H1 (cell line): ENCODE data around the gene SULT6B1. TPM values are rescaled to one million over a fixed set of nuclear protein-coding genes. Genes with fewer than 3 reads are reported as not detected.

ENCODE experiments used
- CTCF ChIA-PET: fragments of 300-600 bp; sonication (Branson Sonifier 250); formaldehyde crosslinking; loops from one replicate; lab custom pipeline; 2021; ENCODE audit not compliant: partially characterized antibody; lab: Charles Lee
- POLR2A ChIA-PET: fragments of 300-600 bp; sonication (Branson Sonifier 250); formaldehyde crosslinking; loops from one replicate; lab custom pipeline; 2021; ENCODE audit warnings: inconsistent platforms; ENCODE audit not compliant: partially characterized antibody; lab: Charles Lee
- DNase-seq, 2 experiments: peaks; one replicate each; pipeline versions ENCODE4 v3.0.0 to v3.0.0-alpha.2; 2010 to 2022; ENCODE audit warnings: low spot score in 2 of 2, low read depth in 1 of 2, mixed read lengths in 1 of 2
- FAIRE-seq: peaks from 2 replicates; lab custom pipeline; 2011; peaks lifted over from hg19 to GRCh38; lab: Jason Lieb, UNC
- H2AFZ ChIP-seq: 2 replicates; pipeline ENCODE4 v1.8.1; 2012; ENCODE audit warnings: low read length, inconsistent platforms
- H2AK5ac ChIP-seq: 2 replicates; pipeline ENCODE4 v1.6.1; 2013; ENCODE audit warnings: low read depth, low read length
- H2BK120ac ChIP-seq: replicated peaks from 2 replicates; pipeline ENCODE3; 2013; ENCODE audit warnings: low read depth, low read length, inconsistent platforms
- H2BK12ac ChIP-seq: 2 replicates; pipeline ENCODE4 v1.6.1; 2013; ENCODE audit warnings: low read depth, low read length
- H2BK15ac ChIP-seq: 2 replicates; pipeline ENCODE4 v1.6.1; 2013; ENCODE audit warnings: low read length
- H2BK20ac ChIP-seq: 2 replicates; pipeline ENCODE4 v1.6.1; 2013; ENCODE audit warnings: low read length
- H2BK5ac ChIP-seq: 2 replicates; pipeline ENCODE4 v1.6.1; 2013; ENCODE audit warnings: low read depth, low read length
- H3K14ac ChIP-seq: 2 replicates; pipeline ENCODE4 v1.6.1; 2013; ENCODE audit warnings: inconsistent platforms; ENCODE audit not compliant: insufficient read length
- H3K18ac ChIP-seq: 2 replicates; pipeline ENCODE4 v1.6.1; 2013; ENCODE audit warnings: low read length; ENCODE audit errors: extremely low read depth
- H3K23ac ChIP-seq: 2 replicates; pipeline ENCODE4 v1.6.1; 2013; ENCODE audit warnings: inconsistent platforms; ENCODE audit not compliant: insufficient read length
- H3K23me2 ChIP-seq: 2 replicates; pipeline ENCODE4 v1.6.1; 2013; ENCODE audit warnings: low read depth, low read length
- H3K27ac ChIP-seq: 2 replicates; pipeline ENCODE4 v1.6.1; 2011; ENCODE audit warnings: low read depth, low read length, inconsistent platforms
- H3K27me3 ChIP-seq, 4 experiments: replicated peaks in 1 of 4; 1 replicate in 1 of 4; 2 replicates in 3 of 4; pipeline versions ENCODE4 v1.6.1 to v1.8.1; 2011 to 2013; ENCODE audit warnings: low read length in 3 of 4, mild to moderate bottlenecking in 3 of 4, inconsistent platforms in 2 of 4, mixed read lengths in 2 of 4, moderate library complexity in 1 of 4; ENCODE audit not compliant: control insufficient read depth in 3 of 4, insufficient read depth in 3 of 4; ENCODE audit errors: extremely low read depth in 1 of 4
- H3K36me3 ChIP-seq, 4 experiments: 2 replicates each; pipeline versions ENCODE4 v1.6.1 to v1.8.1; 2011 to 2013; ENCODE audit warnings: mild to moderate bottlenecking in 4 of 4, low read length in 3 of 4, moderate library complexity in 2 of 4, control low read depth in 1 of 4, inconsistent platforms in 1 of 4; ENCODE audit not compliant: insufficient read depth in 4 of 4, control insufficient read depth in 2 of 4
- H3K4ac ChIP-seq: replicated peaks from 2 replicates; pipeline ENCODE3; 2013; ENCODE audit warnings: low read length, low read depth, mixed read lengths, inconsistent platforms; ENCODE audit not compliant: insufficient read length
- H3K4me1 ChIP-seq, 4 experiments: replicated peaks in 1 of 4; 1 replicate in 1 of 4; 2 replicates in 3 of 4; pipeline versions ENCODE4 v1.6.1 to v1.8.1; 2011 to 2013; ENCODE audit warnings: low read length in 3 of 4, inconsistent platforms in 2 of 4, mixed read lengths in 1 of 4; ENCODE audit not compliant: insufficient read depth in 4 of 4, control insufficient read depth in 3 of 4
- H3K4me2 ChIP-seq, 2 experiments: 2 replicates each; pipeline versions ENCODE4 v1.6.1 to v1.8.1; 2011 to 2013; ENCODE audit warnings: low read depth in 2 of 2, low read length in 2 of 2, control low read depth in 1 of 2, inconsistent platforms in 1 of 2, mild to moderate bottlenecking in 1 of 2; ENCODE audit not compliant: insufficient read depth in 1 of 2
- H3K4me3 ChIP-seq, 4 experiments: fragments of 200-600, 300-600 bp in 1 of 4; sonication (generic), shearing (Covaris generic), sonication (Bioruptor Twin) in 1 of 4; 2 replicates each; pipeline versions ENCODE4 v1.5.1 to v1.8.1; 2011 to 2016; ENCODE audit warnings: low read length in 4 of 4, low read depth in 3 of 4, control low read depth in 2 of 4, inconsistent platforms in 2 of 4, mild to moderate bottlenecking in 2 of 4, mixed read lengths in 1 of 4, moderate library complexity in 1 of 4; ENCODE audit not compliant: insufficient read depth in 2 of 4; ENCODE audit errors: extremely low read depth in 1 of 4
- H3K56ac ChIP-seq: replicated peaks from 2 replicates; pipeline ENCODE3; 2013; ENCODE audit warnings: low read depth, mild to moderate bottlenecking, mixed read lengths, low read length, inconsistent platforms; ENCODE audit not compliant: insufficient read length
- H3K79me1 ChIP-seq: 2 replicates; pipeline ENCODE4 v1.6.1; 2013; ENCODE audit warnings: low read depth, low read length, control low read depth
- H3K79me2 ChIP-seq, 2 experiments: 2 replicates each; pipeline versions ENCODE4 v1.6.1 to v1.8.1; 2012 to 2013; ENCODE audit warnings: low read length in 2 of 2, mild to moderate bottlenecking in 2 of 2, inconsistent platforms in 1 of 2; ENCODE audit not compliant: insufficient read depth in 2 of 2, control insufficient read depth in 1 of 2
- H3K9ac ChIP-seq, 4 experiments: replicated peaks in 1 of 4; 1 replicate in 1 of 4; 2 replicates in 3 of 4; pipeline versions ENCODE4 v1.6.1 to v1.8.1; 2011 to 2013; ENCODE audit warnings: low read depth in 3 of 4, low read length in 3 of 4, control low read depth in 2 of 4, mild to moderate bottlenecking in 2 of 4, moderate library complexity in 2 of 4, inconsistent platforms in 1 of 4; ENCODE audit errors: extremely low read depth in 1 of 4
- H3K9me3 ChIP-seq, 2 experiments: 2 replicates each; pipeline versions ENCODE4 v1.6.1 to v1.8.1; 2012 to 2013; ENCODE audit warnings: mild to moderate bottlenecking in 2 of 2, moderate library complexity in 2 of 2, control low read depth in 1 of 2, inconsistent platforms in 1 of 2, low read depth in 1 of 2, low read length in 1 of 2, mixed read lengths in 1 of 2; ENCODE audit not compliant: insufficient read depth in 2 of 2
- H4K20me1 ChIP-seq, 2 experiments: replicated peaks in 1 of 2; 2 replicates each; pipeline versions ENCODE3 to v1.8.1; 2011 to 2013; ENCODE audit warnings: inconsistent platforms in 2 of 2, low read length in 2 of 2, mild to moderate bottlenecking in 1 of 2; ENCODE audit not compliant: insufficient read depth in 2 of 2, control insufficient read depth in 1 of 2
- H4K5ac ChIP-seq: 2 replicates; pipeline ENCODE4 v1.6.1; 2013; ENCODE audit warnings: low read length, low read depth, mixed read lengths, inconsistent platforms; ENCODE audit not compliant: insufficient read length
- H4K8ac ChIP-seq: 2 replicates; pipeline ENCODE4 v1.8.0; 2013; ENCODE audit warnings: mild to moderate bottlenecking, moderate library complexity, low read length, inconsistent platforms; ENCODE audit not compliant: insufficient read depth; ENCODE audit errors: extremely low read depth
- H4K91ac ChIP-seq: replicated peaks from 2 replicates; pipeline ENCODE3; 2013; ENCODE audit warnings: low read length, mixed read lengths, inconsistent platforms; ENCODE audit not compliant: insufficient read length
- BCL11A ChIP-seq, 2 experiments: IDR thresholded peaks; one replicate each; pipeline ENCODE4 v1.6.1; 2011; ENCODE audit warnings: low read depth in 2 of 2, low read length in 2 of 2, mild to moderate bottlenecking in 2 of 2
- CBX8 ChIP-seq: fragments of 300-800, 300-1000 bp; sonication (generic); IDR thresholded peaks from 2 replicates; pipeline ENCODE4 v1.7.1; 2016; ENCODE audit warnings: low read depth, low read length, borderline replicate concordance
- CHD2 ChIP-seq: IDR thresholded peaks from 2 replicates; pipeline ENCODE4 v1.6.1; 2012; ENCODE audit warnings: low read length, improper control_type of control experiment
- EZH2 ChIP-seq: fragments of 200-600 bp; sonication (generic); IDR thresholded peaks from 2 replicates; pipeline ENCODE4 v1.7.1; 2012; ENCODE audit warnings: low read depth, mild to moderate bottlenecking, moderate library complexity, low read length, inconsistent platforms; ENCODE audit not compliant: severe bottlenecking
- KDM1A ChIP-seq: fragments of 200-600, 300-600 bp; sonication (generic); IDR thresholded peaks from 2 replicates; pipeline ENCODE4 v1.7.1; 2016; ENCODE audit warnings: mild to moderate bottlenecking, low read length, borderline replicate concordance
- KDM5A ChIP-seq: fragments of 200-600 bp; IDR thresholded peaks from 2 replicates; pipeline ENCODE4 v1.7.1; 2012; ENCODE audit warnings: mild to moderate bottlenecking, low read length, inconsistent platforms, mixed read lengths
- MAFK ChIP-seq: IDR thresholded peaks from 2 replicates; pipeline ENCODE4 v1.6.1; 2012; ENCODE audit warnings: low read depth, mild to moderate bottlenecking, improper control_type of control experiment, low read length
- RAD21 ChIP-seq, 2 experiments: IDR thresholded peaks in 1 of 2; conservative IDR thresholded peaks in 1 of 2; 2 replicates each; pipeline ENCODE4 v1.6.1; 2011; ENCODE audit warnings: low read depth in 2 of 2, low read length in 2 of 2, improper control_type of control experiment in 1 of 2, inconsistent platforms in 1 of 2, mild to moderate bottlenecking in 1 of 2, moderate library complexity in 1 of 2
- SP1 ChIP-seq: IDR thresholded peaks from 2 replicates; pipeline ENCODE4 v1.6.1; 2011; ENCODE audit warnings: low read depth, low read length
- SP2 ChIP-seq: IDR thresholded peaks from 2 replicates; pipeline ENCODE4 v1.6.1; 2012; ENCODE audit warnings: mild to moderate bottlenecking, low read length, inconsistent platforms
- WGBS, 2 experiments: shearing (Covaris generic) in 1 of 2; methylation state at CpG; one replicate each; pipeline versions ENCODE4 v1.1.6 to v1.1.7; 2013 to 2015; ENCODE audit warnings: low lambda C conversion rate in 2 of 2, mixed read lengths in 2 of 2, inconsistent platforms in 1 of 2, low coverage in 1 of 2, missing lambda C conversion rate in 1 of 2; ENCODE audit not compliant: insufficient replicate concordance in 2 of 2, insufficient coverage in 1 of 2, insufficient read length in 1 of 2; ENCODE audit errors: extremely low coverage in 1 of 2, missing lambda C conversion rate in 1 of 2; 5-methylcytosine and 5-hydroxymethylcytosine counted together
- polyA plus RNA-seq, 7 experiments: library from polyadenylated mRNA; depleted of rRNA in 3 of 7; stranded (reverse) in 5 of 7; unstranded in 2 of 7; fragments of >200 nt in 5 of 7; fragments of 200-250 nt in 2 of 7; gene quantifications; 1 replicate in 5 of 7; 2 replicates in 1 of 7; 4 replicates in 1 of 7; pipeline versions ENCODE4 v1.2.1 to v1.2.3, GENCODE V29; 2011 to 2013; ENCODE audit warnings: missing spikeins in 2 of 7, mixed read lengths in 2 of 7
- total RNA-seq: library from RNA; stranded (reverse); fragmentation: NEBNext Ultra II Directional; extraction: Animal tissue kit (Norgen Biotek cat#: 25700); gene quantifications from 2 replicates; pipeline ENCODE4 v1.2.1, GENCODE V29; 2021
- TF ChIP-seq, protein P1 (sequence below): IDR thresholded peaks from 2 replicates; pipeline ENCODE4 v1.6.1; 2012; ENCODE audit warnings: inconsistent platforms
- TF ChIP-seq, protein P2 (sequence below): IDR thresholded peaks from 2 replicates; pipeline ENCODE4 v1.6.1; 2012; ENCODE audit warnings: low read length, inconsistent platforms

The SULT6B1 gene
- total and polyA plus RNA-seq, 2 of the 8 experiments (the other 6 are each of a cell fraction or from before 2014, with no cell fraction given), result not detected

DNA sequence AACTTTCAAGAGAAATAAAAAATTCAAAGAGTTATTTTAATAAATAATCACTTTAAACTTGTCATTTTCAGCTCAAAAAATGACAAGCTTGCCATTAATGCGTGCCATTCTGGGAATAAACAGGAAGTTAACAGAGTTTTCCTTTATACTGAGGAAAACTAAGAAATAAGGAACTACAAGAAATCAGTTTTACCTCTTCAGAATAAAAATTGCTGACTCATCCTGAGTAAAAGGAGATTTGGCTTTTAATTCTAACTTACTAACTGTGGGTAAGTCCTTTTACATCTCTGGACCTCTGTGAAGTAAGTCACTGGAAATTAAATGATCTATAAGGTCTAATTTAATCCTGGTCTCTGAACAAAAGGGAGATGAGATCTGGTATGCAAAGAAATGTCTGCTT lies 26.8 kb upstream of the SULT6B1 start:
- no peak overlapping the region for H2BK15ac ChIP-seq
- no peak overlapping the region for H2BK5ac ChIP-seq
- no peaks in the 10 kb centered on the region for H3K9me3 ChIP-seq
- H4K5ac ChIP-seq, result peak overlapping the region; percentile 21
- H2BK120ac ChIP-seq, result no peak overlapping the region
- H3K4me2 ChIP-seq, result no peak overlapping the region
- H3K9ac ChIP-seq, result no peak overlapping the region
- H3K4me3 ChIP-seq, result no peak overlapping the region
- CTCF ChIA-PET, result interaction anchor here (1.5 to 2.9 kb wide), 2 partner anchors 38 to 46 kb away, joined by 3 to 12 read pairs; no protein-coding TSS in a partner anchor
- H3K27me3 ChIP-seq, result no peaks in the 10 kb centered on the region
- no peak overlapping the region for H2BK20ac ChIP-seq
- no peak overlapping the region for H4K91ac ChIP-seq
- H3K23me2 ChIP-seq, result no peaks in the 10 kb centered on the region
- no peak overlapping the region for H2BK12ac ChIP-seq
- POLR2A ChIA-PET, result interaction anchor here (1.0 to 2.6 kb wide), 3 partner anchors 8 to 18 kb away, joined by 5 to 12 read pairs (median 10); no protein-coding TSS in a partner anchor
- no peak overlapping the region for H2AFZ ChIP-seq
- no peaks in the 10 kb centered on the region for H3K4me1 ChIP-seq
- peaks cover 0 to 44% of the 10 kb centered on the region in 2 experiments; a peak in 3 of 4 replicates for H3K79me2 ChIP-seq
- no peak overlapping the region for H3K18ac ChIP-seq
- no peak overlapping the region for H4K8ac ChIP-seq
- H4K20me1 ChIP-seq, result no peaks in the 10 kb centered on the region
- H2AK5ac ChIP-seq, result no peak overlapping the region
- H3K36me3 ChIP-seq, result peaks cover 33 to 93% (median 79%) of the 10 kb centered on the region in 4 experiments
- H3K79me1 ChIP-seq, result no peaks in the 10 kb centered on the region
- DNase-seq (no peak), FAIRE-seq (no peak)
- 96% methylated on average over 1 of the region's 1 CpG; no CpG with 5 or more reads in 1 of the 2 experiments for WGBS, 2 experiments
- no peak overlapping the region for H3K23ac ChIP-seq
- H3K27ac ChIP-seq, result no peak overlapping the region
- no peak overlapping the region for H3K4ac ChIP-seq
- H3K56ac ChIP-seq, result no peak overlapping the region
- no peak overlapping the region for H3K14ac ChIP-seq
- TF ChIP-seq SP1 (no peak), BCL11A (IDR thresholded peaks at IDR 0.05; ENCODE audit: low read depth in 2 of 2, low read length in 2 of 2) (no peak), CBX8 (no peak), RAD21 (IDR thresholded peaks at IDR 0.05 in 1 of 2, conservative IDR thresholded peaks at IDR 0.05 in 1 of 2; ENCODE audit: low read depth in 2 of 2, low read length in 2 of 2) (no peak), KDM5A (no peak), KDM1A (no peak), SP2 (no peak), MAFK (peak; percentile 83), EZH2 (no peak), CHD2 (no peak)
- TF ChIP-seq, protein P1, sequence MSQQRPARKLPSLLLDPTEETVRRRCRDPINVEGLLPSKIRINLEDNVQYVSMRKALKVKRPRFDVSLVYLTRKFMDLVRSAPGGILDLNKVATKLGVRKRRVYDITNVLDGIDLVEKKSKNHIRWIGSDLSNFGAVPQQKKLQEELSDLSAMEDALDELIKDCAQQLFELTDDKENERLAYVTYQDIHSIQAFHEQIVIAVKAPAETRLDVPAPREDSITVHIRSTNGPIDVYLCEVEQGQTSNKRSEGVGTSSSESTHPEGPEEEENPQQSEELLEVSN, result no peak
- TF ChIP-seq, protein P2, sequence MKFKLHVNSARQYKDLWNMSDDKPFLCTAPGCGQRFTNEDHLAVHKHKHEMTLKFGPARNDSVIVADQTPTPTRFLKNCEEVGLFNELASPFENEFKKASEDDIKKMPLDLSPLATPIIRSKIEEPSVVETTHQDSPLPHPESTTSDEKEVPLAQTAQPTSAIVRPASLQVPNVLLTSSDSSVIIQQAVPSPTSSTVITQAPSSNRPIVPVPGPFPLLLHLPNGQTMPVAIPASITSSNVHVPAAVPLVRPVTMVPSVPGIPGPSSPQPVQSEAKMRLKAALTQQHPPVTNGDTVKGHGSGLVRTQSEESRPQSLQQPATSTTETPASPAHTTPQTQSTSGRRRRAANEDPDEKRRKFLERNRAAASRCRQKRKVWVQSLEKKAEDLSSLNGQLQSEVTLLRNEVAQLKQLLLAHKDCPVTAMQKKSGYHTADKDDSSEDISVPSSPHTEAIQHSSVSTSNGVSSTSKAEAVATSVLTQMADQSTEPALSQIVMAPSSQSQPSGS, result no peak
